ENCODE measurements around the gene IPP. TPM values are rescaled to one million over a fixed set of nuclear protein-coding genes. Genes with fewer than 3 reads are reported as not detected.

Gene IPP
- total RNA-seq (2012; rRNA removed) (10.6 and 15.8 TPM in 2 replicates), polyA plus RNA-seq (2012; rRNA removed) (3.7 and 4.6 TPM in 2 replicates), Bru-seq, nascent RNA (percentile 58 among the genes with signal in this experiment), BruChase-seq, experiment 1, labeled RNA remaining after a 6-hour chase (percentile 74 among the genes with signal in this experiment), BruChase-seq, experiment 2, labeled RNA remaining after a 2-hour chase (percentile 61 among the genes with signal in this experiment)
- polyA plus RNA-seq (2012; cell fraction: cytosol; rRNA removed) = 0.70 and 1.5 TPM in 2 replicates
- 0.28 and 2.5 TPM in 2 replicates for polyA plus RNA-seq (2012; cell fraction: nucleus; rRNA removed; ENCODE audit: low replicate concordance)
- long read RNA-seq, transcript IPP-202 (9 exons, 3,113 nt) = major isoform, 25 of 47 reads
- long read RNA-seq, partial matches to known transcripts = 6 of 47 reads
- long read RNA-seq, other reads (novel, unspliced or antisense) = 16 of 47 reads

DNA sequence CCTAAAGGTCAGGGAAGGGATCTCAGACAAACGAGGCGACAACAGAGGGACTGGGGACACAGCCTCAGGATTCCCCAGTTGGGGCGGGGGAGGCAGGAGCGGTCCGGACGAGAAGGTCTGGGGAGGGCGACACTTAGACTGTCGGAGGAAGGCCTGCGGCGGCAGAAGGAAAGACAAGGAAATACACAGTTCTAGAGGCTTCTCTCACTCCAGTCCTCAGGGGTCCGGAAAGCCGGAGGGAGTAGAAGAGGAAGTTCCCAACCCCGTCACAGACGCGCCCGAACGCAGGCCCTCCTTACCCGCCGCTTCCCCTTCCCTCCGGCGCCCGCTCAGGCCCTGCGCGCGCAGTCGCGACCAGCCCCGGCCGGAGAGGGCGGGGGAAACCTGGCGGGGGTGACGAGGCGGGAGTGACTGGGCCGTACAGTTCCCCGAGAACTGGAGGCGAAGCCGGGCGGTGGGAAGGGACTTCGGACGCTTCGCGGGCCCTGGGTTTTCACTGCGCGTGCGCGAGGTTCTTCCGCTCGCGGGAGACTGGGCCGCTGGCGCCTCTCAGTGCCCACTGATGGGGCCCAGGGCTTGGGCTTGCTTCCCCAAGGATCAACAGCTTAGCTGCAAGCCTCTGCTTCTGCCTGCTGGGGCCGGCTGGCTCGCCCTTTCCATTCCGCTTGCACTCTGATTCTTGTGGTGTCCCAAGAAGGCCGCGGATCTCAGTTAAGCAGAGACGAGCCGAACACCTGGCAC lies at the start of gene IPP:
TSS of gene IPP (minus strand) at position 356 of the 741 bp plus-strand sequence. CDS start 4,242 bp downstream, outside the sequence.
- CTCF ChIA-PET = interaction anchor here (0.7 kb wide), 2 partner anchors 17 to 78 kb away, joined by 3 read pairs; no protein-coding TSS in a partner anchor
- peak; percentile 31 for TF ChIP-seq CTCF (conservative IDR thresholded peaks at IDR 0.05; ENCODE audit: low read depth, low read length)
- TF ChIP-seq USF2 (IDR thresholded peaks at IDR 0.05; ENCODE audit: low read depth, low read length) = no peak
- peak; percentile 96 for TF ChIP-seq POLR2A (IDR thresholded peaks at IDR 0.05; ENCODE audit: low read depth, low read length)
- no peak for TF ChIP-seq RFX5 (IDR thresholded peaks at IDR 0.05; ENCODE audit: low read depth, low read length)
- peak; percentile 37 for TF ChIP-seq RAD21 (IDR thresholded peaks at IDR 0.05; ENCODE audit: low read length)
- TF ChIP-seq FOS (IDR thresholded peaks at IDR 0.05; ENCODE audit: low read depth, low read length) = no peak; the same call in 1 of the 2 replicates
- TF ChIP-seq RCOR1 (IDR thresholded peaks at IDR 0.05; ENCODE audit: insufficient replicate concordance, low read length) = no peak
- TF ChIP-seq, protein P1, sequence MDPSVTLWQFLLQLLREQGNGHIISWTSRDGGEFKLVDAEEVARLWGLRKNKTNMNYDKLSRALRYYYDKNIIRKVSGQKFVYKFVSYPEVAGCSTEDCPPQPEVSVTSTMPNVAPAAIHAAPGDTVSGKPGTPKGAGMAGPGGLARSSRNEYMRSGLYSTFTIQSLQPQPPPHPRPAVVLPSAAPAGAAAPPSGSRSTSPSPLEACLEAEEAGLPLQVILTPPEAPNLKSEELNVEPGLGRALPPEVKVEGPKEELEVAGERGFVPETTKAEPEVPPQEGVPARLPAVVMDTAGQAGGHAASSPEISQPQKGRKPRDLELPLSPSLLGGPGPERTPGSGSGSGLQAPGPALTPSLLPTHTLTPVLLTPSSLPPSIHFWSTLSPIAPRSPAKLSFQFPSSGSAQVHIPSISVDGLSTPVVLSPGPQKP (IDR thresholded peaks at IDR 0.05; ENCODE audit: borderline replicate concordance, low read depth, low read length) = no peak
- no peak for TF ChIP-seq BHLHE40 (IDR thresholded peaks at IDR 0.05; ENCODE audit: low read depth, low read length)
- TF ChIP-seq SMC3 (IDR thresholded peaks at IDR 0.05; ENCODE audit: low read depth, low read length) = no peak; the same call in 1 of the 2 replicates
- no peak for TF ChIP-seq CHD1 (IDR thresholded peaks at IDR 0.05; ENCODE audit: low read depth, low read length)

More for the DNA sequence above, at the start of gene IPP:
- peak within 1 kb of the TSS; percentile 98 for H3K23ac ChIP-seq (ENCODE audit: low read depth, low read length)
- H3K4ac ChIP-seq (ENCODE audit: low read depth, low read length) = peak within 1 kb of the TSS; percentile 99
- peak within 1 kb of the TSS; percentile 90 for H2BK5ac ChIP-seq (ENCODE audit: low read depth, low read length, poor library complexity, severe bottlenecking)
- H3K79me1 ChIP-seq (ENCODE audit: low read depth in 1 of 2, low read length in 2 of 2) = peaks cover 13 to 16% of the 10 kb centered on the region in 2 experiments; a peak in 3 of 4 replicates
- H4K20me1 ChIP-seq (ENCODE audit: insufficient read depth, low read length) = no peaks in the 10 kb centered on the region
- peak within 1 kb of the TSS; percentile 99 for H3K9ac ChIP-seq (ENCODE audit: low read depth, low read length)
- peak within 1 kb of the TSS; percentile 86 for H3K27ac ChIP-seq (ENCODE audit: insufficient read depth, low read length)
- H2BK20ac ChIP-seq (ENCODE audit: low read depth, low read length) = peak within 1 kb of the TSS; percentile 70
- BruUV-seq (replicated peaks) = no TSS peak
- in situ Hi-C loops (cut with MboI; ENCODE audit: low sequenced_read_pairs) (no loop called here), dilution Hi-C loops (cut with HindIII; ENCODE audit: low sequenced_read_pairs, unreplicated experiment) (no loop called here), intact Hi-C loops (cut with micrococcal nuclease) (loop anchor here (2.0 kb wide), 1 partner anchor 52 kb away; the partner anchor contains the start of gene MAST2)
- peak within 1 kb of the TSS; percentile 93 for H2AK9ac ChIP-seq (replicated peaks; ENCODE audit: low read depth, low read length, poor library complexity)
- H3K4me1 ChIP-seq (ENCODE audit: control insufficient read depth, insufficient read depth, low read length) = 0 out of 2 replicates have a peak, but pooled peaks cover 1% of the 10 kb centered on the region
- H2AK5ac ChIP-seq (ENCODE audit: low read depth, low read length) = peak within 1 kb of the TSS; percentile 85
- H2AFZ ChIP-seq (replicated peaks; ENCODE audit: low read length, poor library complexity) = peak within 1 kb of the TSS; percentile 99
- H3K36me3 ChIP-seq (ENCODE audit: control insufficient read depth, insufficient read depth, low read length) = peaks cover 2% of the 10 kb centered on the region; the same call in 1 of the 2 replicates
- peaks cover 4% of the 10 kb centered on the region; the same call in 1 of the 2 replicates for H3K9me1 ChIP-seq (ENCODE audit: insufficient read depth, low read length)
- H3K4me2 ChIP-seq (ENCODE audit: low read depth, low read length) = peak within 1 kb of the TSS; percentile 91
- peak within 1 kb of the TSS; percentile 96 to 99 for H4K8ac ChIP-seq (ENCODE audit: low read depth in 2 of 2, low read length in 2 of 2)
- peak within 1 kb of the TSS; percentile 84 for H3K4me3 ChIP-seq (ENCODE audit: insufficient read depth, low read depth, low read length)
- ATAC-seq (ENCODE audit: low read depth) = peak; percentile 99
- peak within 1 kb of the TSS; percentile 92 for H4K5ac ChIP-seq (ENCODE audit: low read depth, low read length)
- POLR2A ChIA-PET (ENCODE audit: unreplicated experiment) = interaction anchor here (0.7 kb wide), 1 partner anchor 23 kb away, joined by 3 read pairs; no protein-coding TSS in a partner anchor
- peak within 1 kb of the TSS; percentile 86 for H3K56ac ChIP-seq (ENCODE audit: extremely low read depth, insufficient read depth, low read length)
- peak within 1 kb of the TSS; percentile 85 for H2BK120ac ChIP-seq (ENCODE audit: low read depth, low read length)
- H2BK15ac ChIP-seq (ENCODE audit: low read depth, low read length) = peak within 1 kb of the TSS; percentile 63; the same call in 2 of the 3 replicates
- peak within 1 kb of the TSS; percentile 80 for H3K18ac ChIP-seq (ENCODE audit: low read depth, low read length)
- 1% methylated on average over 21 of the region's 58 CpGs; no CpG with 5 or more reads in 1 of the 2 experiments for WGBS, 2 experiments (ENCODE audit: extremely low coverage in 2 of 2, insufficient read length in 1 of 2)
- no peaks in the 10 kb centered on the region for H3K27me3 ChIP-seq (ENCODE audit: control insufficient read depth, insufficient read depth, low read length)
- DNase-seq = peak; percentile 97
- peak within 1 kb of the TSS; percentile 99 for H3K14ac ChIP-seq (replicated peaks; ENCODE audit: low read depth, low read length)
- peaks cover 4% of the 10 kb centered on the region; the same call in 1 of the 2 replicates for H3K9me3 ChIP-seq (ENCODE audit: control insufficient read depth, insufficient read depth, low read length)
- H4K91ac ChIP-seq (ENCODE audit: insufficient read depth, low read depth, low read length) = peak within 1 kb of the TSS; percentile 88
